ENCODE results near the gene RBMS3.

Gene RBMS3

DNA sequence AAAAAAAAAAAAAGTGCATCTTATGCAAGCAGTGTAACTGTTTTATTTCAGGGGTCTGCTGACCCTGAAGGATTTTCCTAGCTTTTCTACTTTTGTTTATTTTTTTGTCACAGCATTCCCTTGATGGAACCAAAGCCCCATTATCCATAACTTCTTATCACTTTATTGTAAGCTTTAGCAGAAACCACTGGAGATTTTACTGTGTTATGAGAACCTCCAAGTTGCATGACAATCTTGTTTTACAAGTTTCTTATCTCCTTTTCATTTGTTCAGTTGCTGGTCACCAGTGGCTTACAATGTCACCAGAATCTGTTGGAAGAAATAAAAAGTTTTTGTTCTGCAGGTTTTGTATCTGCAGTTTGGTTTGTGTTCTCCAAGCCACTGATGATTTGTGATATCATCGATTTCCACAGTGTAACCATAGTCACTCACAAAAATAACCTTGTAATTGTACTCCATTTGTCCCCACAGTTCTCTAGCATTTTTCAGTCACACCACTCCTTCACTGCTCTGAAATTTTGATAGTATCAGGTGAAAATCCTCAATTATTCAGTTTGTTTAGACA lies 660.0 kb downstream of the RBMS3 start:
- in situ Hi-C loops (cut with MboI; ENCODE audit: low sequenced_read_pairs) = no loop called here
- Histone ChIP-seq H3K9me3 (no peaks in the 10 kb centered on the region), H3K4me1 (peaks cover 8% of the 10 kb centered on the region), H3K36me3 (replicated peaks) (no peaks in the 10 kb centered on the region), H3K4me3 (no peak overlapping the region), H3K27me3 (ENCODE audit: low read depth) (no peaks in the 10 kb centered on the region)
- no peak for DNase-seq (ENCODE audit: low spot score in 2 of 2)

DNA sequence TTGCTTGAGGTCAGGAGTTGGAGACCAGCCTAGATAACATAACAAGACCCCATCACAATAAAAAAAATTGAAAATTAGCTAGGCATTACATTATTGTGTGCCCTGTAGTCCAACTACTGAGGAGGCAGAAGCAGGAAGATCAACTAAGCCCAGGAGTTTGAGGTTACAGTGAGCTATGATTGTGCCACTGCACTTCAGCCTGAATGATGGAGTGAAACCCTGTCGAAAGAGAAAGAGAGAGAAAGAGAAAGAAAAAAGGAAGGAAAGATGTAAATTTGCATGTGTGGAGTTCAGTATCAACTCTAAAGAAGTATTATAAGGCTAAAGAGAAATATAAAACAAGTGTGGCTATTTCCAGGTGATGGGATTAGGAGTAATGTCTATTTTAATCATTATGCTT lies 661.4 kb downstream of the RBMS3 start:
- Histone ChIP-seq H3K4me3 (no peak overlapping the region), H3K4me1 (peaks cover 5% of the 10 kb centered on the region), H3K36me3 (replicated peaks) (no peaks in the 10 kb centered on the region), H3K27me3 (ENCODE audit: low read depth) (no peaks in the 10 kb centered on the region), H3K9me3 (no peaks in the 10 kb centered on the region)
- in situ Hi-C loops (cut with MboI; ENCODE audit: low sequenced_read_pairs) = no loop called here
- no peak for DNase-seq (ENCODE audit: low spot score in 2 of 2)

DNA sequence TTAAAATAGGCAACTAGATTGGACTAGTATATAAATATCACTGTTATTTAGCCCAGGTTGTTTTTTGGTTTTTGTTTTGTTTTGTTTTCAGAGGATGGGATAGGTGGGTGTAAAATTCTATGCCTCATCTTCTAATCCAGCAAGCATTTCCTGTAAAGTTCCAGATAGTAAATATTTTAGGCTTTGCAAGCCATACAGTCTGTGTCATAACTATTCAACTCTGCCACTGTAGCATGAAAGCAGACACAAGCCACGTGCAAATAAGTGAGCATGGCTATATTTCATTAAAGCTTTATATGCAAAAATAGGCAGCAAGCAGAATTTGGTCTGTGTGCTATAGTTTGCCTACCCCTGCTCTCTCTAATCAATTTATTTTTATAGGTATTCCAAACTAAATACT lies 668.3 kb downstream of the RBMS3 start:
- DNase-seq (ENCODE audit: low spot score in 2 of 2) = no peak
- Histone ChIP-seq H3K4me3 (no peak overlapping the region), H3K4me1 (no peaks in the 10 kb centered on the region), H3K36me3 (replicated peaks) (no peaks in the 10 kb centered on the region), H3K9me3 (no peaks in the 10 kb centered on the region), H3K27me3 (ENCODE audit: low read depth) (no peaks in the 10 kb centered on the region)
- in situ Hi-C loops (cut with MboI; ENCODE audit: low sequenced_read_pairs) = no loop called here

DNA sequence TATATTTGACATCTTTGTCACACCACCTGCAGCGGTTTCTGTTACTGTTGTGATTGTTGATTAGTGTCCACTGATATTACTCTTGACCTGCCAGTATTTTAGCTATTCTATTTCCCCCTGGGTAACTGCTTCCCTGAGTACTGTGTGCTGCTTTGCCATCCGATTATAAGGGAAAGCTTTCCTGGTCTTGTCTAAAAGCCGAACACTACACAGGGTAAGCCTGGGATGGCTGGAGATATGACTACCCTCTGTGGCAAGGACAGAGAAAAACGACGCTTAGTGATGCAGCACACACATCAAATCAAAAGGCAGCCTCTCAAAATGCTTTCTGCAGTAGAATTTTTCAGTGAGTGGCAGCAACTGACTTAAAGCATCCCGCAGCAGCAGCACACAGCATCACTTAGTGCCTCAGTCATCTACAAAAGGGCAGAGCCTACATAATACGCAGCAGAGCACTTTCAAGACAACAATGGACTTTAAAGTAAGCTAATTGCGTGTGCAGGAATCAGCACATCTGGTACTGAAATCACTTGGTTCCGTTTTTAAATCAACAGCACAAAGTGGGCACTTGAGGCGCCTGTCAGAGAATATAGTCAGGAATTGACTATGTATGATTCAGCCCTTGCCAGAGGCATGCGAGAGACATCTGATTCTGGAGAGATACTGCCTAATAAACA lies 669.2 kb downstream of the RBMS3 start:
- H3K4me1 ChIP-seq = no peaks in the 10 kb centered on the region
- no peaks in the 10 kb centered on the region for H3K36me3 ChIP-seq (replicated peaks)
- DNase-seq (ENCODE audit: low spot score in 2 of 2) = no peak
- in situ Hi-C loops (cut with MboI; ENCODE audit: low sequenced_read_pairs) = no loop called here
- H3K9me3 ChIP-seq = no peaks in the 10 kb centered on the region
- H3K27me3 ChIP-seq (ENCODE audit: low read depth) = no peaks in the 10 kb centered on the region
- H3K4me3 ChIP-seq = no peak overlapping the region

DNA sequence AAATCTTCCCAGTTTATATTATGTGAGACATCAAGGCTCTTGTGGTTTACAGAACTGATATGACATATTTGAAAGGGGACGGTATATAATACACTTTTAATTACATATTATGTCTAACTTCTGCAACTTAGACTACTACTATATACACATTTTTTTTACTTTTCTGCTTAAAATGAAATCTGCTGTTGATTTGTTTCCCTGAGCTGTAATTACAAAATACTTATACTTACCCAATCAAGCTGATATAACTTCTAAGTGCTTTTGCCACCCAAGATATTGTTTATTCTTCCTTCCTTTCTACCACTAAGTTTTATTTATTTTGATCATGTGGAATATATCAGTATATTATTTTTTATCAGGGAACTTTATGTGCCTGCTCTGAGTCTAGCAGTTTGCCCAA lies 671.6 kb downstream of the RBMS3 start:
- no peaks in the 10 kb centered on the region for H3K9me3 ChIP-seq
- no peak overlapping the region for H3K4me3 ChIP-seq
- no peaks in the 10 kb centered on the region for H3K36me3 ChIP-seq (replicated peaks)
- no peaks in the 10 kb centered on the region for H3K4me1 ChIP-seq
- H3K27me3 ChIP-seq (ENCODE audit: low read depth) = no peaks in the 10 kb centered on the region
- in situ Hi-C loops (cut with MboI; ENCODE audit: low sequenced_read_pairs) = no loop called here
- no peak for DNase-seq (ENCODE audit: low spot score in 2 of 2)

DNA sequence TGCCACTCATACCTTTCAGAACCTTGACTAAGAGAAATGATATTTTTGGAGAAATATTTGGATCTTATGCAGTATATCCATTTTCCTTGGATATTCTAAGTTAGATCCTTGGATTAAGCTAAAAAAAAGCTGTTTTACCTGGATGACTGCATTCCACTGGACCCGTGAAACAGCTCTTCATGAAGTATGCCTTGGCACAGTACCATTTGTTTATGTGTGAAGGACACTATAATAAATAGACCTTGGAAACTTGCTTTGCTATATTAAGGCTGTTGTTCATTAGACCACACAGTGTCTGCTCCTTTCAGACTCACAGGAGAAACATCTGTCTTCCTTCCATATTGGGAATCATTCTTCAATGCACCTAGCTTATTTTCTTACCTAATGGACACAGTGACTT lies 674.5 kb downstream of the RBMS3 start:
- Histone ChIP-seq H3K27me3 (ENCODE audit: low read depth) (no peaks in the 10 kb centered on the region), H3K9me3 (no peaks in the 10 kb centered on the region), H3K4me3 (no peak overlapping the region), H3K36me3 (replicated peaks) (no peaks in the 10 kb centered on the region), H3K4me1 (peaks cover 4% of the 10 kb centered on the region)
- in situ Hi-C loops (cut with MboI; ENCODE audit: low sequenced_read_pairs) = no loop called here
- no peak for DNase-seq (ENCODE audit: low spot score in 2 of 2)

DNA sequence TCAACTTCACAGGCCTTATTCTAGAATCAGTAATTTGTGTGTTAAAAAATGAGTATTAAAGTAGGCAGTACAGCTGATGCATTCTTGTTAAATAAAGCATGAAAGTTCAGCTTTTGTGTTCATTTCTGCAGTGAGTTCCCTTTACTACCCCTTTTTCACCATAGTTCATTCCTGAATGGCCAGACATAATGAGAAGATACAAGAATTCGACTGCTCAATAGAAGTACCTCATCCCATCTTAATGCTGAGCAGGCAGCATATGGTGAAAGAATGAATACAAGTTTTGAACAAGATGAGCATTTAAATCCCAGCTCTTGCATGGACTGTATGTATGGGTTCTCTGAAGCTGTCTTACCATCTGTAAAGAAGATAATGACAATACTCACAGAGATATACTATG lies 677.9 kb downstream of the RBMS3 start:
- Histone ChIP-seq H3K4me1 (peaks cover 4% of the 10 kb centered on the region), H3K27me3 (ENCODE audit: low read depth) (no peaks in the 10 kb centered on the region), H3K4me3 (no peak overlapping the region), H3K36me3 (replicated peaks) (no peaks in the 10 kb centered on the region), H3K9me3 (no peaks in the 10 kb centered on the region)
- in situ Hi-C loops (cut with MboI; ENCODE audit: low sequenced_read_pairs) = no loop called here
- no peak for DNase-seq (ENCODE audit: low spot score in 2 of 2)

DNA sequence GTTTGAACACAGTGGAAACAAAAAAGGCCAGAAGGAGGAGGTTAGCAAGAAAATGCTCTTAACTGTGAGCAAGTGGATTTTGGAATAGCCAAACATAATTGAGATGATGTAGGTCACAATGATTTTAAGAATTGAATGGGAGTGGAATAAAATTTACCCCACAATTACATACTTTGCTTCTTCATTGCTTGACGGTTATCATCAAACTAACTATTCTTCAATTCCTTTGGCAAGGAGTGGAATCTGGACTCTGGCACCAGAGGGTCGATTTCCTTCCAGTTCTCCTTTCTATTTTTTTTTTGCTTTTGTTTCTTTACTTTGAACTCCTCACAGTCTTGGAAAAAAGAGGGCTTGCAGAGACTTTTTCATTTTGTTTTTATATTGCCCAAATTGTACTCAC lies 691.0 kb downstream of the RBMS3 start:
- H3K4me3 ChIP-seq = no peak overlapping the region
- no peaks in the 10 kb centered on the region for H3K27me3 ChIP-seq (ENCODE audit: low read depth)

DNA sequence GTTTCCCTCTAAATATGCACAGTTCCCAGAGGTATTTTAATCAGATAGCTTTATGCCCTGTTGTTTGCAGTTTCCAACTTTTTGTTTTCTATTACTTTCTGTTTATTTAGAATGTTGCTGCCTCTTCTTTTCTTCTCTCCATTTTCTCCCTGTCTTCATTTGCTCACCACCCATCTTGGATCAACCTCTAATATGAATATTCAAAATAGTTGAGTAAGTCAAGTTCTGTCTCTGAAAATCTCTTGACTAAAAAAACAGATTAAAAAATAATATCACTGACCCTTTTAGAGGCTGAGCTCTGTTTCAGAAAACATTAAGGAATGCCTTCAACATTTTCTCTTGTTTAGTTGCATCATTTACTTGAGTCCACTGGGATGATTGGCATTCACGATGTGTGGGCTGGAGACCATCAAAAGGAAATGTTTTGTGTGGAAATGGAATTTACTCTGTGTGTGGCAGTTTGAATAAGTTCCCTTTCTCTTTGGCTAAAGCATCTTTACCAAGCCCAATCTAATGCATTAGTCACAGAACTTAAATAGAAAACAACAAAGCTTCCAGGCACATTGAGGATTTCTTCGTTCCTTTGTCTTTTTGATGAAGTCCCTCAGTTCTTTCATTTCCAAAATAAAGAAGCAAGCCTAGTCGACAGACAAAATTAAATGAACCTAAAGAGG lies 691.6 kb downstream of the RBMS3 start:
- in situ Hi-C loops (cut with MboI; ENCODE audit: low sequenced_read_pairs) = no loop called here
- Histone ChIP-seq H3K36me3 (replicated peaks) (no peaks in the 10 kb centered on the region), H3K27me3 (ENCODE audit: low read depth) (no peaks in the 10 kb centered on the region), H3K4me3 (no peak overlapping the region), H3K4me1 (peaks cover 13% of the 10 kb centered on the region), H3K9me3 (no peaks in the 10 kb centered on the region)
- peak; percentile 27 to 95 for DNase-seq (ENCODE audit: low spot score in 2 of 2)

More for the DNA sequence above, 691.0 kb downstream of the RBMS3 start:
- Histone ChIP-seq H3K36me3 (replicated peaks) (no peaks in the 10 kb centered on the region), H3K4me1 (peaks cover 13% of the 10 kb centered on the region), H3K9me3 (no peaks in the 10 kb centered on the region)
- in situ Hi-C loops (cut with MboI; ENCODE audit: low sequenced_read_pairs) = no loop called here
- DNase-seq (ENCODE audit: low spot score in 2 of 2) = no peak

DNA sequence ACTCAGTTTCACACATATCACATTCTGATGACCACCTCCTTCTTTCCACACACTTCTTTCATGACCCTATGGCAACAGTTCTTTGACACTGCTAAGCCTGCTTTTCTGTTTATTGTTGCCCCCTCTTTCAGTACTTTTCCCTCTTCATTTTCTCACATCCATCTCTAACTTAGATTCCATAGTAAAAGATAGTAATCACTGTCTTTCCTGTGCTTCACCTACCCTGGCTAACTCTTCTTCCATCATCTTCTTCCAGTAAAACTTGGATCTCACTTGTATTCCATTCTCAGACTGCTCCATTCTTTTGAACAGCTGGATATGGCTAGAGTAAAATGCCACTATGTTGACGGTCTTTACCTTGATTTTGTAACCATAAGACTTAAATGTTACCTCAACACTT lies 692.9 kb downstream of the RBMS3 start:
- Histone ChIP-seq H3K4me1 (peaks cover 13% of the 10 kb centered on the region), H3K9me3 (no peaks in the 10 kb centered on the region), H3K36me3 (replicated peaks) (no peaks in the 10 kb centered on the region), H3K27me3 (ENCODE audit: low read depth) (no peaks in the 10 kb centered on the region), H3K4me3 (no peak overlapping the region)
- in situ Hi-C loops (cut with MboI; ENCODE audit: low sequenced_read_pairs) = no loop called here
- no peak for DNase-seq (ENCODE audit: low spot score in 2 of 2)

DNA sequence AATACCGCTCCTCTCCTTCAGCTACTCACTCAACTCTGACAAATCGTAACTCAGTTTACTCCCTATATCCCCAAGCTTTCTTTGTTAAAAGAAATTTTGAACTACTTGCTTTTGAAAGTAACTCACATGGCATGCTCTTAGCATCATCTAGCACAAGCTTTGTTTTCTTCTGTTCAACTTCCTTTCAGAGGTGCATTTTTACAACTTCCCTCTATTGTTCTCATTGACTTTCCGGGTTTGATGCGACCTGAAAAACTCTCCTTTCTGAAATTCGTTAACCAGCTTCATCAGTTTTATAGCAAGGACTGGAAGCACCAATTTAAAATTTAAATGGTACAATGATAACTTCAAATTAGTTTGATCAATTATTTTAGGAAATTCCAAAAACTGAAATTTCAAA lies 696.0 kb downstream of the RBMS3 start:
- no peaks in the 10 kb centered on the region for H3K27me3 ChIP-seq (ENCODE audit: low read depth)
- peaks cover 13% of the 10 kb centered on the region for H3K4me1 ChIP-seq
- no peak overlapping the region for H3K4me3 ChIP-seq

DNA sequence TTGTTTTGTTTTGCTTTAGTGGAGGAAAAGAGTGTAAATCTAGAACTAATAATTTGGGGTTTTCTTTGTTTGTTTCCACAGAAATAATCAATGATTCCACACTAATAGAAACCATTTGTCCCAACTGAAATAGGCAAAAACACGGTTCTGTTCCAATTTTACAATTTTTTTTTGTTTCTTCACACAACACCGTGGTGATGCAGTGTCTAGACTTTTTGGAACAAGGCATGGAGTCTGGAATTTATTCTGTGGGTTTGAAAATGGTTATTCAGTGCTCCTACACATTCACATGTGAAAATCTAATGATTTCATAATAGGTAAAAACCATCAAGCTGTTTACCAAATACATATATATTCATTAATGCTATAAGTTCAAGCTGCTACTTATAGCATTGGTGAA lies 696.5 kb downstream of the RBMS3 start:
- no peak for DNase-seq (ENCODE audit: low spot score in 2 of 2)
- in situ Hi-C loops (cut with MboI; ENCODE audit: low sequenced_read_pairs) = no loop called here
- no peaks in the 10 kb centered on the region for H3K36me3 ChIP-seq (replicated peaks)
- peaks cover 9% of the 10 kb centered on the region for H3K4me1 ChIP-seq
- no peaks in the 10 kb centered on the region for H3K27me3 ChIP-seq (ENCODE audit: low read depth)
- no peak overlapping the region for H3K4me3 ChIP-seq
- no peaks in the 10 kb centered on the region for H3K9me3 ChIP-seq

More for the DNA sequence above, 696.0 kb downstream of the RBMS3 start:
- in situ Hi-C loops (cut with MboI; ENCODE audit: low sequenced_read_pairs) = no loop called here
- Histone ChIP-seq H3K36me3 (replicated peaks) (no peaks in the 10 kb centered on the region), H3K9me3 (no peaks in the 10 kb centered on the region)
- no peak for DNase-seq (ENCODE audit: low spot score in 2 of 2)

DNA sequence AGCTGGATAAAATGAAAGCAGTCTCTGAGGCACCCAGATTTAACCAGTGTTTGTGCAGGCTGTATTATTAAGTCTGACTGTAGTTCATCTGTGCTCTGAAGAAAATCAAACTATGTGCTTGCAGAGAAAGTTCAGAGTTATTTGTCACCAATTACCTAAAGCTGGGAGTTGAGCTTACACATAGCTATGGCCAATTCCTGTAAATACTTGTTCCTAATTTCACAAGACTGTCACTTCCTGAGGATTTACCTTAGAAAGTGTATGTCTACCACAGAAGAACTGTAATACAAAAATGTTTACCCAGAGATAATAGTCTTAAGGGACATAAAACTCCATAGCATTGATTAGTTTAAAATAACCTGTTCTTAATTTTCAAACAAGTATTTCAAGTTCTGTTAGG lies 697.2 kb downstream of the RBMS3 start:
- Histone ChIP-seq H3K36me3 (replicated peaks) (no peaks in the 10 kb centered on the region), H3K4me1 (peaks cover 2% of the 10 kb centered on the region), H3K9me3 (no peaks in the 10 kb centered on the region), H3K4me3 (no peak overlapping the region), H3K27me3 (ENCODE audit: low read depth) (no peaks in the 10 kb centered on the region)
- in situ Hi-C loops (cut with MboI; ENCODE audit: low sequenced_read_pairs) = no loop called here
- no peak for DNase-seq (ENCODE audit: low spot score in 2 of 2)

DNA sequence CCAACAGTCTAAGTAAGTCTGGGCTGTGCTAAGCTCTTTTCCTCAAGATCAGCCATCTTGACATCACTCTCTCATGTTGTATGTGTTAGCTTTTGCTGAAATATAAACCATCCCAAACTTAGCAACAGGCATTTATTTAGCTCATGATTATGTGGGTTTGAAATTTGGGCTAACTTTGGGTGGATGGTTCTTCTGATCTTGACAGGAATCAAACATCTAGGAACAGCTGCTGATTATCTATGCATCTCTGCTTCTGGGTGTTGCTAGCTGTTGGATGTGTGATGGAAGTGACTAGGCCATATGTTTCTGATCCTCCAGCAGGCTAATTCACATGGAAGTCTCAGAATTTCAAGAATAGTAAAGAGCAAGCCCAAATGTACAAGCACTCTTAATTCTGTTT lies 710.3 kb downstream of the RBMS3 start:
- Histone ChIP-seq H3K36me3 (replicated peaks) (no peaks in the 10 kb centered on the region), H3K9me3 (no peaks in the 10 kb centered on the region), H3K4me1 (no peaks in the 10 kb centered on the region; the same call in 1 of the 2 replicates), H3K27me3 (ENCODE audit: low read depth) (no peaks in the 10 kb centered on the region), H3K4me3 (no peak overlapping the region)
- DNase-seq (ENCODE audit: low spot score in 2 of 2) = no peak
- in situ Hi-C loops (cut with MboI; ENCODE audit: low sequenced_read_pairs) = no loop called here

Data from HAP-1 (cell line).